ENCODE data around the gene C17orf50. TPM values are rescaled to one million over a fixed set of nuclear protein-coding genes. Genes with fewer than 3 reads are reported as not detected.

C17orf50 gene
- total RNA-seq, 1 donor from 2014 or later = not detected

DNA sequence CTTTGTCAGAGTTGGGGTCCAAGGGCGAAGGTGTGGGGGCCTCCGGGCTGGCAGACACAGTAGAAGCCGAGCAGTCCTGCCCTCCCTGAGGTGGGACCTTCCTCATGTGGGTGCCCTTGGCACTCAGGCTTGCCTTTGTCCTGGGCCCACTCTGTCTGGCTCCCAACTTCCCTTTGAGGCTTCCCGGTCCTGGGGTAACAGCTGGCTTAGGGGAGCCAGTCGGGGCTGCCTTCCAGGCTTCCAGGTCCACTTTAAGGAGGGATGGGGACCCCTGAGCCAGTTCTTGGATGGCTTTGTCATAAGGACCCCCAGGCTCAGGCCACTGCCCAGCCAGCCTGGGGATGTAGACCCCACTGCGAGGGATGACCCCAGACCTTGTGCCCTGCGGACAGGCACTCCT, 15.4 kb upstream of the C17orf50 start:
- Histone ChIP-seq H3K36me3 (ENCODE audit: control insufficient read depth, insufficient read depth, low read length) (no peaks in the 10 kb centered on the region), H3K27me3 (ENCODE audit: control insufficient read depth, insufficient read depth, low read length) (peaks cover 70% of the 10 kb centered on the region), H3K4me3 (ENCODE audit: low read depth, low read length) (no peak overlapping the region)
- TF ChIP-seq, protein P1, sequence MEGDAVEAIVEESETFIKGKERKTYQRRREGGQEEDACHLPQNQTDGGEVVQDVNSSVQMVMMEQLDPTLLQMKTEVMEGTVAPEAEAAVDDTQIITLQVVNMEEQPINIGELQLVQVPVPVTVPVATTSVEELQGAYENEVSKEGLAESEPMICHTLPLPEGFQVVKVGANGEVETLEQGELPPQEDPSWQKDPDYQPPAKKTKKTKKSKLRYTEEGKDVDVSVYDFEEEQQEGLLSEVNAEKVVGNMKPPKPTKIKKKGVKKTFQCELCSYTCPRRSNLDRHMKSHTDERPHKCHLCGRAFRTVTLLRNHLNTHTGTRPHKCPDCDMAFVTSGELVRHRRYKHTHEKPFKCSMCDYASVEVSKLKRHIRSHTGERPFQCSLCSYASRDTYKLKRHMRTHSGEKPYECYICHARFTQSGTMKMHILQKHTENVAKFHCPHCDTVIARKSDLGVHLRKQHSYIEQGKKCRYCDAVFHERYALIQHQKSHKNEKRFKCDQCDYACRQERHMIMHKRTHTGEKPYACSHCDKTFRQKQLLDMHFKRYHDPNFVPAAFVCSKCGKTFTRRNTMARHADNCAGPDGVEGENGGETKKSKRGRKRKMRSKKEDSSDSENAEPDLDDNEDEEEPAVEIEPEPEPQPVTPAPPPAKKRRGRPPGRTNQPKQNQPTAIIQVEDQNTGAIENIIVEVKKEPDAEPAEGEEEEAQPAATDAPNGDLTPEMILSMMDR (IDR thresholded peaks at IDR 0.05; ENCODE audit: insufficient read depth, low read length, poor library complexity, severe bottlenecking) = no peak
- DNase-seq (ENCODE audit: low read depth) = no peak

DNA sequence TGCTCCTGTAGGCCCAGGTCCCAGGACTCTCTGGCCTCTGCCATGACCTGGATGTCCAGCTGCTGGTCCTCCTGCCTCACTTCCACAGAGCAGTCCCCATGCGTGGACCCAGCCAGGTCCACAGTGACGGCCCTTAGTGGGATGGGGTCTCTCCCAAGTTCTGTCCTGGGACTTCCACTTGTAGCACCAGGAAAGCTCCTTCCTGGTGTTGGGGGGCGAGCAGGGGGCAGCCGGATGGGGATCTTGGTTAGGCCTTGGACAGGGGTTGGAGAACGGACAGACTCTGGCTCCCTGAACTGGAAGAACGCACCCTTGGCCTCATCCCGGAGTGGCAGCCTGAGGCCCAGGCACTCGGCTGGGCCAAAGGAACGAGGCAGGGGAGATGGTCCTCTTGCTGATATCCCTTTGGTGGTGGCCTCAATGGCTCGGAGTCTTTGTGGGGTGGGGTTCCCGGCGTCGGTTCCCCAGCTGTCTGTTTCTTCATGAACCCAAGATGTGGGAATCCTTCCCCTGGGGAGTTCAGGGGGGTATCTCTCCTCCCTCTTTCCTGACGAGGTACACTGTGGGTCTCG, 14.9 kb upstream of the C17orf50 start:
- H3K4me3 ChIP-seq (ENCODE audit: low read depth, low read length) = no peak overlapping the region
- no peak for DNase-seq (ENCODE audit: low read depth)
- peaks cover 69% of the 10 kb centered on the region for H3K27me3 ChIP-seq (ENCODE audit: control insufficient read depth, insufficient read depth, low read length)
- TF ChIP-seq, protein P1 (IDR thresholded peaks at IDR 0.05; ENCODE audit: insufficient read depth, low read length, poor library complexity, severe bottlenecking) = no peak
- H3K36me3 ChIP-seq (ENCODE audit: control insufficient read depth, insufficient read depth, low read length) = no peaks in the 10 kb centered on the region

DNA sequence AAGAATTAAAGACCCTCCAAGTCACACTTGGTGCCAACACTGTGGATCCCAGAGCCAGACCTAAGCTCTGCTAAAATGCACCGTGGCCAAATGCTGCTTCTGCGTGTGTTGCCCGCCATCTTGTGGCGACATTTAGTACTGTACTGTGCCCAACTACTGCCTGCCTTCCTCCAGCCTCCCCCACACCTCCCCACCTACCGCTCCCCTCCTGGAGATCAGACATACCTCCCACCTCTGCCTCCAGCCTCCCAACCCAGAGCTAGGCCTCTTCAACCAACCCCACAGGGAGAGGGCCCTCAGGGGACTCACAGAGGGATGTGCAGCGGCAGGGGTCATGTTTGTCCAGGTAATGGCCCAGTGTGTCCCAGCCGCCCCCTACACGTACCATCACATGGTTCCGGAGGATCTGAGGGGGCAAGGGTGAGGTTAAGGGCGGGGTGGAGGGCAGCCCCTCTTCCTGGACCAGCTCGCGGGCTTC, 13.1 kb upstream of the C17orf50 start:
- Histone ChIP-seq H3K36me3 (ENCODE audit: control insufficient read depth, insufficient read depth, low read length) (no peaks in the 10 kb centered on the region), H3K4me3 (ENCODE audit: low read depth, low read length) (no peak overlapping the region), H3K27me3 (ENCODE audit: control insufficient read depth, insufficient read depth, low read length) (peaks cover 59% of the 10 kb centered on the region)
- TF ChIP-seq, protein P1 (IDR thresholded peaks at IDR 0.05; ENCODE audit: insufficient read depth, low read length, poor library complexity, severe bottlenecking) = peak; percentile 89
- DNase-seq (ENCODE audit: low read depth) = no peak

DNA sequence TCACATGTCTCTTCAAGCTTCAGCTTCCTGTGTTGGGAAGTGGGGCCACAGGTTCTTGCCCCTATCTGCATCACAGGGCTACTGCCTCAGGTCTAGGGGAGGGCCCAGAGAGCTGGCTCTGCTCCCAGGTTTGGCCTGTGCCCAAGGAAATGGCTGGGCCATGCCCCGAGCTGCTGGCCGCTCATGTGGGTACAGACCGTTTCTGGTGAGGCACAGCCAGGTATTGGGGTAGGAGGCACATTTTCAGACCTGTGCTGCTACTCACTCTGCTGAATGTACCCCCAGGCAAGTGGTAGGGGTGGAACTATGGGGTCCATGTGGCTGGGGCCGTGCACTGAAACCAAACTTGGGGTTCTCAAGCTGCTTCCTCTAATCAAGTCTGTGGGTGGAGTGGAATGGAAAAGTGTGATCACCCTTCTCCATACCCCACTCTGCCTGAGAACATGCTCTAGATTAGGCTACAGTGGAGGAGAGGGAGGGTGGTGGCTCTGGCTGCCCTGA, 12.3 kb upstream of the C17orf50 start:
- peaks cover 57% of the 10 kb centered on the region for H3K27me3 ChIP-seq (ENCODE audit: control insufficient read depth, insufficient read depth, low read length)
- H3K4me3 ChIP-seq (ENCODE audit: low read depth, low read length) = no peak overlapping the region
- no peaks in the 10 kb centered on the region for H3K36me3 ChIP-seq (ENCODE audit: control insufficient read depth, insufficient read depth, low read length)
- DNase-seq (ENCODE audit: low read depth) = no peak
- TF ChIP-seq, protein P1 (IDR thresholded peaks at IDR 0.05; ENCODE audit: insufficient read depth, low read length, poor library complexity, severe bottlenecking) = no peak

DNA sequence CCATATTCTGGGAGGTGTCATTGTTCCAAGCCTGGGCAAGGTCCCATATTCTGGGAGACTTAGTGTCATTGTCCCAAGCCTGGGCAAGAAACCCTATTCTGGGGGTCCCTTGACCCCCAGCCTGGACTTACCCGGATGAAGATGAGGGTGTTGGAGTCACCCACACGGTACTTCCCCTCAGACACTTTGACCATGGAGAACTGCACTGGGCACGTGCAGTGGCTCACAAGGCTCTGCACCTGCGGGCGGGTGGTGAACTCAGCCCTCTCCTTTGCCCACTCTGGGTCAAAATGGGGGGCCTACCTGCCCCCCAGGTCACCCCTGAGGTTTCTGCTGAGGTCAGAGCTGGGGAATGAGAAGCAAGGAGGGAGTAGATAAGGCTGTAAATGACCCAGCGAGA, 11.7 kb upstream of the C17orf50 start:
- TF ChIP-seq, protein P1 (IDR thresholded peaks at IDR 0.05; ENCODE audit: insufficient read depth, low read length, poor library complexity, severe bottlenecking) = no peak
- no peak for DNase-seq (ENCODE audit: low read depth)
- Histone ChIP-seq H3K27me3 (ENCODE audit: control insufficient read depth, insufficient read depth, low read length) (peaks cover 53% of the 10 kb centered on the region), H3K36me3 (ENCODE audit: control insufficient read depth, insufficient read depth, low read length) (no peaks in the 10 kb centered on the region), H3K4me3 (ENCODE audit: low read depth, low read length) (no peak overlapping the region)

All from kidney epithelial cell (primary cell).